Liver (tissue), 3 donors: ENCODE data around the gene PLPP2.

Source experiments
- GABPA ChIP-seq, 2 donors: IDR thresholded peaks in 1 of 2; conservative IDR thresholded peaks in 1 of 2; 2 replicates each; pipeline ENCODE4 v1.6.1; 2016; ENCODE audit warnings: antibody characterized with exemption in 2 of 2, mild to moderate bottlenecking in 1 of 2, moderate library complexity in 1 of 2
- JUND ChIP-seq, 2 donors: IDR thresholded peaks; 2 replicates each; pipeline ENCODE4 v1.6.1; 2016; ENCODE audit warnings: antibody characterized with exemption in 2 of 2
- SP1 ChIP-seq: IDR thresholded peaks from 2 replicates; pipeline ENCODE4 v1.6.1; 2018; ENCODE audit warnings: antibody characterized with exemption, mild to moderate bottlenecking
- TAF1 ChIP-seq: conservative IDR thresholded peaks from 2 replicates; pipeline ENCODE4 v1.6.1; 2016; ENCODE audit warnings: antibody characterized with exemption, mild to moderate bottlenecking
- YY1 ChIP-seq: IDR thresholded peaks from 2 replicates; pipeline ENCODE4 v1.6.1; 2016; ENCODE audit warnings: antibody characterized with exemption, mild to moderate bottlenecking
- TF ChIP-seq, protein P1 (sequence below): fragments of 150-350 bp; IDR thresholded peaks from 2 replicates; pipeline ENCODE4 v1.5.1; 2017; ENCODE audit warnings: improper control_type of control experiment, low read depth, low read length; ENCODE audit not compliant: missing input control
- TF ChIP-seq, protein P2 (sequence below): IDR thresholded peaks from 2 replicates; pipeline ENCODE4 v1.6.1; 2016; ENCODE audit warnings: antibody characterized with exemption
- TF ChIP-seq, protein P3 (sequence below): IDR thresholded peaks from 2 replicates; pipeline ENCODE4 v1.6.1; 2016; ENCODE audit warnings: antibody characterized with exemption, mild to moderate bottlenecking
- TF ChIP-seq, protein P4 (sequence below): IDR thresholded peaks from 2 replicates; pipeline ENCODE4 v1.6.1; 2016; ENCODE audit warnings: antibody characterized with exemption
- donor health status: healthy.
- donor health status: healthy.

DNA sequence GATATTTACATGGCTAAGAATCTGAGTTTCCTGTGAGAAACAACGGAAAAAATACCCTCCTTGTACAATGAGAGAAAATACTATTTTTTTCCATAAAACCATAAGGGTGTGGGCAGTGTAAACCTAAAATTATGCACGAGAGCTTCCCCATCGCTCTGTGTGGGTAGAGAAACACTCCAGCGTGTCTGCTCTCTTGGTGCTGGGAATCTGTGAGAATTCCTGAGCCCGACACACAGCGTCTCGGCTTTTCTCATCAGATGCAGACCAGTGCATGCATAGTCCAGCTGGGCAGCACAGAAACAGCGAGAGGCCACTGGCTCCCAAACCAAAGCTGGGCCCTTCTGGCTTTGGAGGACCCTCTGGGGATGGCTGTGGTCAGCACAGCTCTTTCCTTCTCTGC, 12.0 kb downstream of the PLPP2 start:
- TF ChIP-seq, protein P1, sequence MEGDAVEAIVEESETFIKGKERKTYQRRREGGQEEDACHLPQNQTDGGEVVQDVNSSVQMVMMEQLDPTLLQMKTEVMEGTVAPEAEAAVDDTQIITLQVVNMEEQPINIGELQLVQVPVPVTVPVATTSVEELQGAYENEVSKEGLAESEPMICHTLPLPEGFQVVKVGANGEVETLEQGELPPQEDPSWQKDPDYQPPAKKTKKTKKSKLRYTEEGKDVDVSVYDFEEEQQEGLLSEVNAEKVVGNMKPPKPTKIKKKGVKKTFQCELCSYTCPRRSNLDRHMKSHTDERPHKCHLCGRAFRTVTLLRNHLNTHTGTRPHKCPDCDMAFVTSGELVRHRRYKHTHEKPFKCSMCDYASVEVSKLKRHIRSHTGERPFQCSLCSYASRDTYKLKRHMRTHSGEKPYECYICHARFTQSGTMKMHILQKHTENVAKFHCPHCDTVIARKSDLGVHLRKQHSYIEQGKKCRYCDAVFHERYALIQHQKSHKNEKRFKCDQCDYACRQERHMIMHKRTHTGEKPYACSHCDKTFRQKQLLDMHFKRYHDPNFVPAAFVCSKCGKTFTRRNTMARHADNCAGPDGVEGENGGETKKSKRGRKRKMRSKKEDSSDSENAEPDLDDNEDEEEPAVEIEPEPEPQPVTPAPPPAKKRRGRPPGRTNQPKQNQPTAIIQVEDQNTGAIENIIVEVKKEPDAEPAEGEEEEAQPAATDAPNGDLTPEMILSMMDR, result no peak
- TF ChIP-seq, protein P2, sequence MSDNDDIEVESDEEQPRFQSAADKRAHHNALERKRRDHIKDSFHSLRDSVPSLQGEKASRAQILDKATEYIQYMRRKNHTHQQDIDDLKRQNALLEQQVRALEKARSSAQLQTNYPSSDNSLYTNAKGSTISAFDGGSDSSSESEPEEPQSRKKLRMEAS, result no peak
- TF ChIP-seq JUND (IDR thresholded peaks at IDR 0.05), result no peak
- no peak for TF ChIP-seq GABPA (IDR thresholded peaks at IDR 0.05 in 1 of 2, conservative IDR thresholded peaks at IDR 0.05 in 1 of 2)
- TF ChIP-seq, protein P3, sequence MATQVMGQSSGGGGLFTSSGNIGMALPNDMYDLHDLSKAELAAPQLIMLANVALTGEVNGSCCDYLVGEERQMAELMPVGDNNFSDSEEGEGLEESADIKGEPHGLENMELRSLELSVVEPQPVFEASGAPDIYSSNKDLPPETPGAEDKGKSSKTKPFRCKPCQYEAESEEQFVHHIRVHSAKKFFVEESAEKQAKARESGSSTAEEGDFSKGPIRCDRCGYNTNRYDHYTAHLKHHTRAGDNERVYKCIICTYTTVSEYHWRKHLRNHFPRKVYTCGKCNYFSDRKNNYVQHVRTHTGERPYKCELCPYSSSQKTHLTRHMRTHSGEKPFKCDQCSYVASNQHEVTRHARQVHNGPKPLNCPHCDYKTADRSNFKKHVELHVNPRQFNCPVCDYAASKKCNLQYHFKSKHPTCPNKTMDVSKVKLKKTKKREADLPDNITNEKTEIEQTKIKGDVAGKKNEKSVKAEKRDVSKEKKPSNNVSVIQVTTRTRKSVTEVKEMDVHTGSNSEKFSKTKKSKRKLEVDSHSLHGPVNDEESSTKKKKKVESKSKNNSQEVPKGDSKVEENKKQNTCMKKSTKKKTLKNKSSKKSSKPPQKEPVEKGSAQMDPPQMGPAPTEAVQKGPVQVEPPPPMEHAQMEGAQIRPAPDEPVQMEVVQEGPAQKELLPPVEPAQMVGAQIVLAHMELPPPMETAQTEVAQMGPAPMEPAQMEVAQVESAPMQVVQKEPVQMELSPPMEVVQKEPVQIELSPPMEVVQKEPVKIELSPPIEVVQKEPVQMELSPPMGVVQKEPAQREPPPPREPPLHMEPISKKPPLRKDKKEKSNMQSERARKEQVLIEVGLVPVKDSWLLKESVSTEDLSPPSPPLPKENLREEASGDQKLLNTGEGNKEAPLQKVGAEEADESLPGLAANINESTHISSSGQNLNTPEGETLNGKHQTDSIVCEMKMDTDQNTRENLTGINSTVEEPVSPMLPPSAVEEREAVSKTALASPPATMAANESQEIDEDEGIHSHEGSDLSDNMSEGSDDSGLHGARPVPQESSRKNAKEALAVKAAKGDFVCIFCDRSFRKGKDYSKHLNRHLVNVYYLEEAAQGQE, result no peak
- TF ChIP-seq TAF1, result no peak
- TF ChIP-seq, protein P4, sequence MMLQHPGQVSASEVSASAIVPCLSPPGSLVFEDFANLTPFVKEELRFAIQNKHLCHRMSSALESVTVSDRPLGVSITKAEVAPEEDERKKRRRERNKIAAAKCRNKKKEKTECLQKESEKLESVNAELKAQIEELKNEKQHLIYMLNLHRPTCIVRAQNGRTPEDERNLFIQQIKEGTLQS, result no peak
- no peak for TF ChIP-seq YY1
- TF ChIP-seq SP1, result no peak
